OCI-M1 (cell line): ENCODE measurements around the gene OR2G6.
"Not testable (repeated sequence)": the region's sequence is repeated elsewhere in the genome, so short reads cannot be mapped to it uniquely, and the experiment has no call there.

ENCODE experiments used
- DNase-seq: peaks from one replicate; lab custom pipeline; 2025; lab: John Stamatoyannopoulos, UW

OR2G6 gene

DNA sequence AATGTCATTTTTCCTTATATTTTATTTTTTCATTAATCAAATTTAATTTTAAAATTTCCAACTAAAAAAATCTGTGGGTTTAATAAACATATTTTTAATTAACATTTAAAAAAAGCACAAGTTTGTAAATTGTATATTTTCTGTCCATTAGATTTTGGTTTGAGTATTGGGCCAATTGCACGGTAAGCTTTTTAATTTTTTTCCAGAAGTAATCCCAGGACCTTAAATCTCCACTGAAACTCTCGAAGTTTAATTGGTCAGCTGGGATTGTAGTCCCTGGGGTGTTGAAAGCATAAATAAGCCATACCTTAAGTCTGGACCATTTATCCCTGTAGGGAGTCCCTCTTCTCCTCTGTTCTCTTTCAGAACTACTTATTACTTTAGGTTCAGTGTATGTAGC lies at the start of gene OR2G6:
TSS of gene OR2G6 (plus strand) at position 301 of the 400 bp plus-strand sequence. CDS start 13,574 bp downstream, outside the sequence.
- DNase-seq: not testable (repeated sequence)

DNA sequence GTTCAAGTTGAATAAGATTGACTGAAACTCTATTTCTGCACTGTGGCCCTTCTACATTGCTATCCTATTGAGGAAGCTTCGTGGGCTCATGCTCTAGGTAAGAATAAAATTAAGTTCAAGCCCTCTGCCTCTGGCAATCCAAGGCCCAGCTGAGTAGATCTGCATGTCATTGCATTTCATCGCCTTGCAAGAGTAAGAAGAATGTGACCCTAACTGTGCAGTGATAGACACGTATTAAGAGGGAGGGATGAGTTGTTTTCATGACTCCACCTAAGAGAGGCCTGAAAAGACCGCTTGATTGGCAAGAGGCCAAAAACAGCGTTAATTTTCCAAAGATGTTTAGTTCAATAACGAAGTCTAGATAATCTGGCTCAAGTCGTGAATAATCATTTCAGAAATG lies 48.8 kb upstream of the OR2G6 start:
- DNase-seq: peak; percentile 30

DNA sequence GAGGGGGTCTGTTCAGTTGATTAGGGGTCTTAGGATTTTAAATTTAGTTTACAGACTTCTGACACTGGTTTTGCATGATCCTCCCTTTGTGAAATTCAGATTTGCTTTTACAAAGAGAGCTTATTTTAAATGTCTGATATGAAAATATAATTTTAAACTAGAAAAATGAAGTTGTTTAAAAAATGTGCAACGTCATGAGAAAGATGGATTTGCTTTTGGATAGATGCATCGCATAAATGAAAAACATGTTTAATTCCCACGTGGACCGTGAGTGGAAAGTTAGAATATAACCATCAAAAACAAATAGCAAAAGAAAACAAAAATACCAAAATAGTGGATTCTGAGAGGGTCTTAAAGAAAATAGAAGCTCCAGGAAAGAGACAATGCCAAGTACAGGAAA lies 36.7 kb upstream of the OR2G6 start:
- DNase-seq: no peak

DNA sequence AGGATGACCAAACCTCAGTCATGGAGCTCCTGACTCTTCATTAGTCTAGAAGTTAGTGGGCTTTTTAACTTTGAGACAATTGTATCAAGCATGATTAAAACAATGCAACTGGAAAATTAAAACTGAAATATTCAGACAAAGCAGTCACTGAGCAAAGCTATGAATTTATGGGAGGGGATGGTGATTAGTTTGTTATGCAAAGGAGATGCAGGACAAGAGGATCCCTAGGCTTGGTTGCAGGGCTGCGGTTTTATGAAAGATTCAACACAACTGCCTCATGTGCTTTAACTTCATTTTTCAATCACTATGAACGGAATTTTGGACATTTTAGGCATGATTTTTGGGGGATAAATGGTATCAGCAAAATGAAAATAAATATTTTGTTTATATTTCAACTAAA lies 35.8 kb upstream of the OR2G6 start:
- DNase-seq: not testable (repeated sequence)

DNA sequence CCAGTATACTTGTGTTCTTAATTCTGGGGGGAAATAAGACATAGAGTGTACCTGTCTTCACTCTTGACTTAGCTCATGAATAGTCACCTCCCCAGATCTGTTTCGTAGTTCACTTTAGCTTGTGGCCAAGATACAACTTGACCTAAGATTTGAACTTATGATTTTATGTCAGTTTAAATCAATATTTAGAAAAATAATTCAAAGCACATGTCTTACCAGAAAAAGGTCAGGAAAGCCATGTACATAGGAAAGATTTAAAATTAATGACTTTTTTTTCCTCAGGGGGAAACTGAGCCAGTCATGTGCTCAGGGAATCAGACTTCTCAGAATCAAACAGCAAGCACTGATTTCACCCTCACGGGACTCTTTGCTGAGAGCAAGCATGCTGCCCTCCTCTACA lies 34.8 kb upstream of the OR2G6 start, which contains the start of gene OR2T3:
TSS of gene OR2T3 (plus strand) at position 301 of the 400 bp plus-strand sequence. CDS start at position 301, 0 bp downstream.
- DNase-seq: not testable (repeated sequence)

DNA sequence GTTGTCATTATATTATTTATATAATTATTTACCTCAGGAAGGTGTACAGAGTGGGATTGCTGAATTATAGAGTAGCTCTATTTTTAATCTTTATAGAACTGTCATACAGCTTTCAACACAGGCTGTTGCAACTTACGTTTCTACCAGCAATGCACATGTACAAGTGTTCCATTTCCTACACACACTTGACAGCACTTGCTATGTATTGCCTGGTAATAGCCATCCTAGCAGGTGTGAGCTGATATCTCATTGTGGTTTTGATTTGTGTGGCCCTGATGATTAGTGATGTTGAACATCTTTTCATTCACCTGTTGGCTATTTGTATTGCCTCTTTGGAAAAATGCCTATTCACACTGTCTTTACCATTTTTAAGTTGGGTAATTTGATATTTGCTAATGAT lies 32.2 kb upstream of the OR2G6 start:
- not testable (repeated sequence) for DNase-seq

DNA sequence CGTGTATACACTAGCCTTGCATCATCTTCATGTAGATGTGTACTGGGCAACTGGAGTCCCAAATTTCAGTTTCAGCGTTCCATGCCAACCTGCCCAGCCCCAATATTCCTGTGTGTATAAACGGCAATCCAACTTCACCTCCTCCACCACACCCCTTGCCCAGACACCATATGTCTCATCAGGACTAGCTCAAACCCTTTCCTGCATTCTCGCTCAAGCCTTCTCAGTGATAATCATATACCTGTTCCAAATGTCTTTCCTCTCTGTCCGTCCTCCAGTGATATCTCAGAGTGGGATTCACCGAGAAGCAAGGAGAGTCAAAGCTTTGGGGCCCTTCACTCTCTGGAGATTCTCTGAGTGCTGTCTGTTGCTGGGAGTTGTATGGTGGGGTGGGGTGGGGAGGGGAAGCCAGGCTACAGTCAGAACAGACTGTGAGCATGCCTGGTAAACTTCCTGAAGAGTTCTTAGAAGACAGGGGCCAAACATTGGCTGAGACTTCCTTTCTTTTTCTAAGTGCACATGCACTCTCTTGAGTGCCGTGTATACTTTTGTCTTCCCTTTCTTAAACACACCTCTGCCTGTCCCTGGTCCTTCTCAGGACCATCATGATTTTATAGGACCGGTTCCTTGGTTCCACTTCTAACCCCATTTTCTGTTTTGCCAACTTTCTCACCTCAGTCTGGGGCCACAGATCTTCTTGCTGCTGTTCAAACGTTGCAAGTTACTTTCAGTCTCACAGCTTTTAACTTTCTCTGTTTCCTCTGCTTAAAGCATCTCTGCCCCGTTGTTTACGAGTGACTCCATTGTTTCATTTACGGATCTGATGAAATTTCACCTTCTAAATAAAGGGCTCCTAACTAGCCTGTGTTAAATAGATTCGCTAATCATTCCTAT lies 25.9 kb upstream of the OR2G6 start:
- DNase-seq: peak; percentile 27

DNA sequence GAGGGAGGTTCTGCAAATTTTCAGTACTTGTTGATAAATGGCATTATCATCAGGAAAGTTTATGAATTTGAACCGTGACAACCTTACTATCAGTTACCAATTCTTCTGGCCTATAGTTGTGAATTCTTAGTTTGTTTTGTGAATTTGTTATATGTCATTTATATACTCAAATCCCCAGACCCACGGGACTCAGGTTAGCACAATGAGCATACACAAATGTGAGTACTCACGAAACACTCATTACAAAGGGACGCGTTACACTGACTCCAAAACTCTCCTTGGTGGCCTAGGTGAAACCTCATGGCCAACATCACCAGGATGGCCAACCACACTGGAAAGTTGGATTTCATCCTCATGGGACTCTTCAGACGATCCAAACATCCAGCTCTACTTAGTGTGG lies 19.6 kb upstream of the OR2G6 start, which contains the start of gene OR2T5:
TSS of gene OR2T5 (plus strand) at position 301 of the 400 bp plus-strand sequence. CDS start at position 301, 0 bp downstream.
- not testable (repeated sequence) for DNase-seq

DNA sequence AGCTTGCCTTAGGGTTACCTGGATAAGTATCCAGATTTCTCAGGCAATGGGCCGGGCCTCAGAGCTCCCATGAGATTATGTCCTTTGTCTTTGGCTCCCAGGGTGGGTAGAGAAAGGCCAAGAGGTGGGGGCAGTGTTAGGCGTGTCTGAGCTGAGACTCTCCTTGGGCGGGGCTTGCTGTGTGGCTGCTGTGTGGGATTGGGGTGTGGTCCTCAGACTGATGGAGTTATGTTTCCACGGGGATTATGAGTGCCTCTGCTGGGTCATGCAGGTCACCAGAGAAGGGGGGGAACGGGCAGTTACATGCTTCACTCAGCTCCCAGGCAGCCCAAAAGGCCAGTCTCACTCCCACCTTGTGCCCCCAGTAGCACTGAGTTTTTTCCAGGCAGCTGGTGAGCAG lies 11.2 kb upstream of the OR2G6 start:
- not testable (repeated sequence) for DNase-seq

DNA sequence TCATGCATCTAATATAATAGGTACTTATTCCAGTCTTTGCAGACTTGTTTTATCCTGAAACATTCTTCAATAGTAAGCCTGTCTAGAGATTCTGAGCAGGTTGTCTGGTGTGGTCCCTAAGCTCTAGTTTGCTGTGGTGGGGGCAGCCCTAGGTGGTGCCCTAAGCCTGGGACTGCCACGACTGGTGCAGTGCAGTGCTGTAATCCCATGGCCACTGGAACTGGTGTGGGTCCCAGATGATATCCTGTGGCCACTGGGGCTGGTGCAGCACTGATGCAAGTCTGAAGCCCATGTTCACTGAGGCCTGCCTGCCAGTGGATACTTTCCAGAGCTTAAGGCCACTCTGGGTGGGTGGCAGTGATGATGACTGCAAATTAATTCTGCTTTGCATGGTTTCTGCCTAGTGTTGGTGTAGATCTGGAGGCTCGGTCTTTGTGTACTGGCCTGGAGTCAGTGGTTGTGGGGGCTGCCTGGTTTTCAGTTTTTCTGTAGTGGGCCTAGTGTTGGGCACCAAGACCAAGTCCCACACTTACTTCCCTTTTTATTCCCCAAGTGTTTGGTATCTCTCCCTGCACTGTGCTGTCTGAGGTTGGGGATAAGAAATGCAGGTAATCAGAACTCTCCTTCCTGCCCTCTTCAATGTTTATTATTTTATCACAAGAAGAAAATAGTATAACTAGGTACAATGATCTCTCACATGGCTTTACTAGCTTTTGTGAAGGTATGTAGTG lies 7.4 kb upstream of the OR2G6 start:
- peak; percentile 59 for DNase-seq

DNA sequence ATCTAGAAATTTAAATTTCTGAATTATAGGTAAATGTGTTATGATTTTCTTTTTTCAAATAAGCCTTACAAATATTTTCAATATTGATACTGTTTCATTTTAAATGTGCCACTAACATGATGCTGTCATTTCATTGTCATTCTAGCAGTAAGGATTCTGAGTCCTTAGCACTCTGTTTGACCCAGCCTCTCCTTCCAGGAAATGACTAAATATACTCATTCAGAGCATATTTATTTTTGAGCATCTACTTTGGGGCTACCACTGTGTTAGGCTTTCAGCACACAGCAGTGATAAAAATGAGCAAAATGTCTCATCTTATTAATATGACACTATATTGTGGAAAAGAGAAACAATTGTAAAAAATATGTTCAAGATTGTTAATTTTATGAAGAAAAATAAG lies 2.3 kb downstream of the OR2G6 start:
- DNase-seq: not testable (repeated sequence)

DNA sequence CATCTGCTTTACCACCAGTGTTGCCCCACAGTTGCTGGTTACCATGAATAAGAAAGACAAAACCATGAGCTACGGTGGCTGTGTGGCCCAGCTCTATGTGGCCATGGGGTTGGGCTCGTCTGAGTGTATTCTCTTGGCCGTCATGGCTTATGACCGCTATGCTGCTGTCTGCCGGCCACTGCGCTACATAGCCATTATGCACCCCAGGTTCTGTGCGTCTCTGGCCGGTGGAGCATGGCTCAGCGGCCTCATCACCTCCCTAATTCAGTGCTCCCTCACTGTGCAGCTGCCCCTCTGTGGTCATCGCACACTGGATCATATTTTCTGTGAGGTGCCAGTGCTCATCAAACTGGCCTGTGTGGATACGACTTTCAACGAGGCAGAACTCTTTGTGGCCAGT lies 14.0 kb downstream of the OR2G6 start:
- DNase-seq: no peak

DNA sequence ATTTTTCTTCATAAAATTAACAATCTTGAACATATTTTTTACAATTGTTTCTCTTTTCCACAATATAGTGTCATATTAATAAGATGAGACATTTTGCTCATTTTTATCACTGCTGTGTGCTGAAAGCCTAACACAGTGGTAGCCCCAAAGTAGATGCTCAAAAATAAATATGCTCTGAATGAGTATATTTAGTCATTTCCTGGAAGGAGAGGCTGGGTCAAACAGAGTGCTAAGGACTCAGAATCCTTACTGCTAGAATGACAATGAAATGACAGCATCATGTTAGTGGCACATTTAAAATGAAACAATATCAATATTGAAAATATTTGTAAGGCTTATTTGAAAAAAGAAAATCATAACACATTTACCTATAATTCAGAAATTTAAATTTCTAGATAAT lies 29.6 kb downstream of the OR2G6 start:
- not testable (repeated sequence) for DNase-seq

DNA sequence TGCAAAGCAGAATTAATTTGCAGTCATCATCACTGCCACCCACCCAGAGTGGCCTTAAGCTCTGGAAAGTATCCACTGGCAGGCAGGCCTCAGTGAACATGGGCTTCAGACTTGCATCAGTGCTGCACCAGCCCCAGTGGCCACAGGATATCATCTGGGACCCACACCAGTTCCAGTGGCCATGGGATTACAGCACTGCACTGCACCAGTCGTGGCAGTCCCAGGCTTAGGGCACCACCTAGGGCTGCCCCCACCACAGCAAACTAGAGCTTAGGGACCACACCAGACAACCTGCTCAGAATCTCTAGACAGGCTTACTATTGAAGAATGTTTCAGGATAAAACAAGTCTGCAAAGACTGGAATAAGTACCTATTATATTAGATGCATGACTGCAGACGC lies 39.5 kb downstream of the OR2G6 start:
- DNase-seq: not testable (repeated sequence)

DNA sequence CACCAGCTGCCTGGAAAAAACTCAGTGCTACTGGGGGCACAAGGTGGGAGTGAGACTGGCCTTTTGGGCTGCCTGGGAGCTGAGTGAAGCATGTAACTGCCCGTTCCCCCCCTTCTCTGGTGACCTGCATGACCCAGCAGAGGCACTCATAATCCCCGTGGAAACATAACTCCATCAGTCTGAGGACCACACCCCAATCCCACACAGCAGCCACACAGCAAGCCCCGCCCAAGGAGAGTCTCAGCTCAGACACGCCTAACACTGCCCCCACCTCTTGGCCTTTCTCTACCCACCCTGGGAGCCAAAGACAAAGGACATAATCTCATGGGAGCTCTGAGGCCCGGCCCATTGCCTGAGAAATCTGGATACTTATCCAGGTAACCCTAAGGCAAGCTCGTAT lies 43.2 kb downstream of the OR2G6 start:
- DNase-seq: not testable (repeated sequence)

DNA sequence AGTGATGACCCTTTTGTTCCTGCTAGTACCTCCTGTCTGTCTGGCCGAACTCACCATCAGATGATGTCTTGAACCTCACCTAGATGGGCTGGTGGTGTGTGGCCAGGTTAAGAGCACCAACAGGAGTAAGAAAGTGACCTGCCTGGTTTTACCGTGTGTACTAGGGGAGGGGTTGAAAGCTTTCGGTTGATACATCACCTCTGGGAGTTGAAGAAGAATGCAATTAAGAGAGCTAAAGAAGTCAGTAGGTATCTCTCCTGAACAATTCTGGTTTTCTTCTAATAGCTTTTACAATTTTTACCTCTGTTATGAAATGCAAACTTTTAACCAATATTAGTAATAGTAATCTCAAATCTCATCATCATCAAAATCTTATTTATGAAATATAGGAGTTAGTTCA lies 54.8 kb downstream of the OR2G6 start, which contains the start of gene OR2T29:
TSS of gene OR2T29 (minus strand) at position 101 of the 400 bp plus-strand sequence. CDS start 3,281 bp downstream, outside the sequence.
- not testable (repeated sequence) for DNase-seq

DNA sequence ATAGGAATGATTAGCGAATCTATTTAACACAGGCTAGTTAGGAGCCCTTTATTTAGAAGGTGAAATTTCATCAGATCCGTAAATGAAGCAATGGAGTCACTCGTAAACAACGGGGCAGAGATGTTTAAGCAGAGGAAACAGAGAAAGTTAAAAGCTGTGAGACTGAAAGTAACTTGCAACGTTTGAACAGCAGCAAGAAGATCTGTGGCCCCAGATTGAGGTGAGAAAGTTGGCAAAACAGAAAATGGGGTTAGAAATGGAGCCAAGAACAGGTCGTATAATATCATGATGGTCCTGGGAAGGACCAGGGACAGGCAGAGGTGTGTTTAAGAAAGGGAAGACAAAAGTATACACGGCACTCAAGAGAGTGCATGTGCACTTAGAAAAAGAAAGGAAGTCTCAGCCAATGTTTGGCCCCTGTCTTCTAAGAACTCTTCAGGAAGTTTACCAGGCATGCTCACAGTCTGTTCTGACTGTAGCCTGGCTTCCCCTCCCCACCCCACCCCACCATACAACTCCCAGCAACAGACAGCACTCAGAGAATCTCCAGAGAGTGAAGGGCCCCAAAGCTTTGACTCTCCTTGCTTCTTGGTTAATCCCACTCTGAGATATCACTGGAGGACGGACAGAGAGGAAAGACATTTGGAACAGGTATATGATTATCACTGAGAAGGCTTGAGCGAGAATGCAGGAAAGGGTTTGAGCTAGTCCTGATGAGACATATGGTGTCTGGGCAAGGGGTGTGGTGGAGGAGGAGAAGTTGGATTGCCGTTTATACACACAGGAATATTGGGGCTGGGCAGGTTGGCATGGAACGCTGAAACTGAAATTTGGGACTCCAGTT lies 57.9 kb downstream of the OR2G6 start:
- peak; percentile 45 for DNase-seq

DNA sequence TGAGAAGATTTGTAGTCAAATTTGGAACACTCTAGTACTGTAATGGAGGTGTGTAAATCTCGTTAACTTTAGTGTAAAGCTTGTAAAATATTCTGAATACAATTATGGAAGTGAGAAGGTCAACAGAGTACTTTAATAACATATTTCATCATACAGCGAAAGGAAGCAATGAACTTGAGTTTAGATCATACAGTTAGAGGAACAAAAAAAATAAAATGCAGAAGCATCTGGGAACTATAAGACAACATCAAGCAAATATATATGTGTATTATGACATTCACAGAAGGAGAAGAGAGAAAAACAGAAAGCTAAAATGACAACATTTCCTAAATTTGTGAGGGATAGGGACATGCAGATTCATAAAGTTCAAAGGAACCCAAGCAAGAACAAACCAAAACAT lies 61.2 kb downstream of the OR2G6 start:
- peak; percentile 19 for DNase-seq

DNA sequence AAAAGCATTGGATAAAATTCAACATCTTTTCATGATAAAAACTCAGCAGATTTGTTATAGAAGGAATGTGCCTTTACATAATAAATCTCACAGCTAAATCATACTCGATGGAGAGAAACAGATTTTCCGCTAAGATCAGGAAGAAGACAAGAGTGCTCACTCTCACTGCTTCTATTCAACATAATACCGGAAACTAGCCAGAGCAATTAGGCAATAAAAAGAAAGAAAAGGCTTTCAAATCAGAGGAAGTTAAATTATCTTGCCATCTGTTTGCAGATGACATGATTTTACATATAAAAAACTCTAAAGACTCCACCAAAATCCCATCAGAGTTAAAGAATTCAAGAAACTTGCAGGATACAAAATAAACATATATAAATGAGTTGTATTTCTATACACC lies 62.9 kb downstream of the OR2G6 start:
- not testable (repeated sequence) for DNase-seq

DNA sequence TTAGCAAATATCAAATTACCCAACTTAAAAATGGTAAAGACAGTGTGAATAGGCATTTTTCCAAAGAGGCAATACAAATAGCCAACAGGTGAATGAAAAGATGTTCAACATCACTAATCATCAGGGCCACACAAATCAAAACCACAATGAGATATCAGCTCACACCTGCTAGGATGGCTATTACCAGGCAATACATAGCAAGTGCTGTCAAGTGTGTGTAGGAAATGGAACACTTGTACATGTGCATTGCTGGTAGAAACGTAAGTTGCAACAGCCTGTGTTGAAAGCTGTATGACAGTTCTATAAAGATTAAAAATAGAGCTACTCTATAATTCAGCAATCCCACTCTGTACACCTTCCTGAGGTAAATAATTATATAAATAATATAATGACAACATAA lies 64.2 kb downstream of the OR2G6 start:
- not testable (repeated sequence) for DNase-seq

DNA sequence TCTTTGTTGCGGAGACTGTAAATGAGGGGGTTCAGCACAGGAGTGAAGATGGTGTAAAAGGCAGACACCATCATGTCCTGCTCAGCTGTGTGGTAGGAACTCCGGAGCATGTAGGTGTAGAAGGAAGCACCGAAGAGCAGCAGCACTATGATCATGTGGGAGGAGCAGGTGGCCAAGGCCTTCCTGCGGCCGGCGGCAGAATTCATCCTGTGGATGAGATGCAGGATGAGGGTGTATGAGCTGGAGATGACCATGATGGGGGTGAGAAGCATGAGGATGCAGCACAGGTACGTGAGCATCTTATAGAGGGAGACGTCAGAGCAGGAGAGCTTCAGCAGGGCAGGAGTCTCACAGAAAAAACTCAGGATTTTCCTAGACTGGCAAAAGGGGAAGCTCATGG lies 66.0 kb downstream of the OR2G6 start:
- not testable (repeated sequence) for DNase-seq

DNA sequence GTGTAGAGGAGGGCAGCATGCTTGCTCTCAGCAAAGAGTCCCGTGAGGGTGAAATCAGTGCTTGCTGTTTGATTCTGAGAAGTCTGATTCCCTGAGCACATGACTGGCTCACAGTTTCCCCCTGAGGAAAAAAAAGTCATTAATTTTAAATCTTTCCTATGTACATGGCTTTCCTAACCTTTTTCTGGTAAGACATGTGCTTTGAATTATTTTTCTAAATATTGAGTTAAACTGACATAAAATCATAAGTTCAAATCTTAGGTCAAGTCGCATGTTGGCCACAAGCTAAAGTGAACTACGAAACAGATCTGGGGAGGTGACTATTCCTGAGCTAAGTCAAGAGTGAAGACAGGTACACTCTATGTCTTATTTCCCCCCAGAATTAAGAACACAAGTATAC lies 66.8 kb downstream of the OR2G6 start, which contains the start of gene OR2T34:
TSS of gene OR2T34 (minus strand) at position 101 of the 400 bp plus-strand sequence. CDS start at position 101, 0 bp downstream.
- not testable (repeated sequence) for DNase-seq
